WTC11 (cell line): Measurements from ENCODE around the gene EXD3.

ENCODE experiments used
- ATF3 ChIP-seq: sonication (generic); formaldehyde crosslinking; conservative IDR thresholded peaks from 2 replicates; pipeline ENCODE4 v1.8.1; 2022; ENCODE audit warnings: mild to moderate bottlenecking, missing genetic modification reagents
- CTCF ChIP-seq: fragments of 200-600 bp; IDR thresholded peaks from 2 replicates; pipeline ENCODE4 v1.8.0; 2022; ENCODE audit warnings: antibody characterized with exemption
- ELF4 ChIP-seq: sonication (generic); formaldehyde crosslinking; IDR thresholded peaks from 2 replicates; pipeline ENCODE4 v1.8.1; 2022; ENCODE audit warnings: low read depth, mild to moderate bottlenecking, moderate library complexity, missing genetic modification reagents
- ESRRA ChIP-seq: sonication (generic); formaldehyde crosslinking; IDR thresholded peaks from 2 replicates; pipeline ENCODE4 v1.8.1; 2022; ENCODE audit warnings: mild to moderate bottlenecking, missing genetic modification reagents, borderline replicate concordance
- PRDM15 ChIP-seq: sonication (generic); formaldehyde crosslinking; IDR thresholded peaks from 2 replicates; pipeline ENCODE4 v1.8.0; 2022; ENCODE audit warnings: missing genetic modification reagents
- ZBTB21 ChIP-seq: sonication (generic); formaldehyde crosslinking; IDR thresholded peaks from 2 replicates; pipeline ENCODE4 v1.8.1; 2023; ENCODE audit warnings: mild to moderate bottlenecking, missing genetic modification reagents, borderline replicate concordance
- ZNF263 ChIP-seq: sonication (generic); formaldehyde crosslinking; IDR thresholded peaks from 2 replicates; pipeline ENCODE4 v1.8.1; 2022; ENCODE audit warnings: low read depth, mild to moderate bottlenecking, moderate library complexity, missing genetic modification reagents

GRCh38 chr9:137380606-137381005, 42.4 kb downstream of the EXD3 start:
- TF ChIP-seq CTCF, result no peak
- TF ChIP-seq ESRRA (CRISPR knock-in tag), result no peak
- no peak for TF ChIP-seq ATF3 (CRISPR knock-in tag)
- no peak for TF ChIP-seq ZNF263 (CRISPR knock-in tag)
- no peak for TF ChIP-seq PRDM15 (CRISPR knock-in tag)
- no peak for TF ChIP-seq ZBTB21 (CRISPR knock-in tag)
- TF ChIP-seq ELF4 (CRISPR knock-in tag), result no peak
